Ishikawa (cell line): Measurements from ENCODE around the gene KCNG3.

Experiments
- CEBPB ChIP-seq: IDR thresholded peaks from 2 replicates; pipeline ENCODE4 v1.6.1; 2012
- CREB1 ChIP-seq: IDR thresholded peaks from 2 replicates; pipeline ENCODE4 v1.6.1; 2012; ENCODE audit warnings: low read depth
- EP300 ChIP-seq: IDR thresholded peaks from 2 replicates; pipeline ENCODE4 v1.6.1; 2012; ENCODE audit warnings: borderline replicate concordance
- FOXM1 ChIP-seq: IDR thresholded peaks from 2 replicates; pipeline ENCODE4 v1.6.1; 2012; ENCODE audit warnings: low read depth, borderline replicate concordance
- NFIC ChIP-seq: IDR thresholded peaks from 2 replicates; pipeline ENCODE4 v1.6.1; 2012
- RAD21 ChIP-seq: IDR thresholded peaks from 2 replicates; pipeline ENCODE4 v1.6.1; 2012; ENCODE audit warnings: low read depth
- TAF1 ChIP-seq: IDR thresholded peaks from 2 replicates; pipeline ENCODE4 v1.6.1; 2012; ENCODE audit warnings: low read depth, mild to moderate bottlenecking
- TEAD4 ChIP-seq: IDR thresholded peaks from 2 replicates; pipeline ENCODE4 v1.6.1; 2012
- YY1 ChIP-seq: IDR thresholded peaks from 2 replicates; pipeline ENCODE4 v1.6.1; 2012; ENCODE audit warnings: low read depth
- ZBTB7A ChIP-seq: IDR thresholded peaks from 2 replicates; pipeline ENCODE4 v1.6.1; 2012; ENCODE audit warnings: low read depth
- TF ChIP-seq, protein P1 (sequence below): IDR thresholded peaks from 2 replicates; pipeline ENCODE4 v1.6.1; 2012
- TF ChIP-seq, protein P2 (sequence below): IDR thresholded peaks from 2 replicates; pipeline ENCODE4 v1.6.1; 2012; ENCODE audit warnings: low read depth, mild to moderate bottlenecking
- TF ChIP-seq, protein P3 (sequence below): IDR thresholded peaks from 2 replicates; pipeline ENCODE4 v1.6.1; 2012

DNA sequence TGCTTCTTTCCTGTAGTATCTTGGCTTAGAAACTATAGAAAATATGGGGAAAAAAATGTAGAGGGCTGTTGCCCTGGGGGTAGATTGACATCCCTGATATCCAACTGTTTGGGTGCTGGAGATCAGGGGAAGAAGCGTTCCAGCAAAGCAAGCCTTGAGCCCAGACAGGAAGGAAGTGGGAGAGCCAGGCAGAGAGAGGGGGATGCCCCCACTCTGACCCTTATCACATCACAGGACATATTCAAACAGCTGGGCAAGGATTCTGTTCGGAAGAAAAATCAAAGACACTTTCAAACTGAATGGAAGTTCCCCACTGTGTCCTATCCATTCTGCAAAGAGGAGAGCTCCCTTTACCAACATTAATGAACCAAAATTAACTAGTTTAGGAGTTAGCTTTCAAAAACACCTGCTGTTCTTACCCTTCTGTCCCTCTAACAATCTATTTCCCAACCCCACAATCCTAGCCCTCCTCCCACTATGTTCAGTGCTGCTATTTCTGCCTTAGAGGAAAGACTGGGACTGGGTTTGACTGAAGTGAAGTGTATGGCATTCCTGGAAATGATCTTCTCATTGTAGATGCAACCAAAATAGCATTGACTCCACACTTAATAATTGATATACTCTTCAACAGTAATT, 16.9 kb upstream of the KCNG3 start:
- TF ChIP-seq FOXM1 = no peak
- TF ChIP-seq, protein P1, sequence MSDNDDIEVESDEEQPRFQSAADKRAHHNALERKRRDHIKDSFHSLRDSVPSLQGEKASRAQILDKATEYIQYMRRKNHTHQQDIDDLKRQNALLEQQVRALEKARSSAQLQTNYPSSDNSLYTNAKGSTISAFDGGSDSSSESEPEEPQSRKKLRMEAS = no peak
- TF ChIP-seq, protein P2, sequence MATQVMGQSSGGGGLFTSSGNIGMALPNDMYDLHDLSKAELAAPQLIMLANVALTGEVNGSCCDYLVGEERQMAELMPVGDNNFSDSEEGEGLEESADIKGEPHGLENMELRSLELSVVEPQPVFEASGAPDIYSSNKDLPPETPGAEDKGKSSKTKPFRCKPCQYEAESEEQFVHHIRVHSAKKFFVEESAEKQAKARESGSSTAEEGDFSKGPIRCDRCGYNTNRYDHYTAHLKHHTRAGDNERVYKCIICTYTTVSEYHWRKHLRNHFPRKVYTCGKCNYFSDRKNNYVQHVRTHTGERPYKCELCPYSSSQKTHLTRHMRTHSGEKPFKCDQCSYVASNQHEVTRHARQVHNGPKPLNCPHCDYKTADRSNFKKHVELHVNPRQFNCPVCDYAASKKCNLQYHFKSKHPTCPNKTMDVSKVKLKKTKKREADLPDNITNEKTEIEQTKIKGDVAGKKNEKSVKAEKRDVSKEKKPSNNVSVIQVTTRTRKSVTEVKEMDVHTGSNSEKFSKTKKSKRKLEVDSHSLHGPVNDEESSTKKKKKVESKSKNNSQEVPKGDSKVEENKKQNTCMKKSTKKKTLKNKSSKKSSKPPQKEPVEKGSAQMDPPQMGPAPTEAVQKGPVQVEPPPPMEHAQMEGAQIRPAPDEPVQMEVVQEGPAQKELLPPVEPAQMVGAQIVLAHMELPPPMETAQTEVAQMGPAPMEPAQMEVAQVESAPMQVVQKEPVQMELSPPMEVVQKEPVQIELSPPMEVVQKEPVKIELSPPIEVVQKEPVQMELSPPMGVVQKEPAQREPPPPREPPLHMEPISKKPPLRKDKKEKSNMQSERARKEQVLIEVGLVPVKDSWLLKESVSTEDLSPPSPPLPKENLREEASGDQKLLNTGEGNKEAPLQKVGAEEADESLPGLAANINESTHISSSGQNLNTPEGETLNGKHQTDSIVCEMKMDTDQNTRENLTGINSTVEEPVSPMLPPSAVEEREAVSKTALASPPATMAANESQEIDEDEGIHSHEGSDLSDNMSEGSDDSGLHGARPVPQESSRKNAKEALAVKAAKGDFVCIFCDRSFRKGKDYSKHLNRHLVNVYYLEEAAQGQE = no peak
- TF ChIP-seq RAD21 = no peak
- no peak for TF ChIP-seq YY1
- TF ChIP-seq EP300 = no peak
- TF ChIP-seq, protein P3, sequence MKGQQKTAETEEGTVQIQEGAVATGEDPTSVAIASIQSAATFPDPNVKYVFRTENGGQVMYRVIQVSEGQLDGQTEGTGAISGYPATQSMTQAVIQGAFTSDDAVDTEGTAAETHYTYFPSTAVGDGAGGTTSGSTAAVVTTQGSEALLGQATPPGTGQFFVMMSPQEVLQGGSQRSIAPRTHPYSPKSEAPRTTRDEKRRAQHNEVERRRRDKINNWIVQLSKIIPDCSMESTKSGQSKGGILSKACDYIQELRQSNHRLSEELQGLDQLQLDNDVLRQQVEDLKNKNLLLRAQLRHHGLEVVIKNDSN = no peak
- TF ChIP-seq NFIC = no peak
- no peak for TF ChIP-seq ZBTB7A
- no peak for TF ChIP-seq CEBPB
- no peak for TF ChIP-seq CREB1
- TF ChIP-seq TEAD4 = no peak
- TF ChIP-seq TAF1 = no peak
